GM12872 (cell line): ENCODE data around the gene ERC2.

ENCODE experiments used
- CTCF ChIP-seq: IDR thresholded peaks from 3 replicates; pipeline ENCODE4 v1.5.1; 2011; ENCODE audit warnings: low read depth, mild to moderate bottlenecking, low read length, moderate library complexity; ENCODE audit not compliant: insufficient read depth

Gene ERC2

GRCh38 chr3:55605443-55606236, 862.6 kb downstream of the ERC2 start:
- TF ChIP-seq CTCF, result no peak

GRCh38 chr3:55604846-55605245, 863.4 kb downstream of the ERC2 start:
- TF ChIP-seq CTCF, result no peak

GRCh38 chr3:55604402-55604801, 863.9 kb downstream of the ERC2 start:
- TF ChIP-seq CTCF, result no peak

GRCh38 chr3:55601366-55602080, 866.7 kb downstream of the ERC2 start:
- TF ChIP-seq CTCF, result no peak

GRCh38 chr3:55598224-55598623, 870.0 kb downstream of the ERC2 start:
- TF ChIP-seq CTCF, result no peak

GRCh38 chr3:55597641-55598040, 870.6 kb downstream of the ERC2 start:
- TF ChIP-seq CTCF, result no peak

GRCh38 chr3:55596212-55596611, 872.1 kb downstream of the ERC2 start:
- no peak for TF ChIP-seq CTCF
